ENCODE results near the gene SUPT4H1. TPM values are rescaled to one million over a fixed set of nuclear protein-coding genes. Genes with fewer than 3 reads are reported as not detected.
"Not testable (repeated sequence)": the region's sequence is repeated elsewhere in the genome, so short reads cannot be mapped to it uniquely, and the experiment has no call there.

SUPT4H1 gene
- total RNA-seq, 1 experiment from 2014 or later = 53.8 TPM

DNA sequence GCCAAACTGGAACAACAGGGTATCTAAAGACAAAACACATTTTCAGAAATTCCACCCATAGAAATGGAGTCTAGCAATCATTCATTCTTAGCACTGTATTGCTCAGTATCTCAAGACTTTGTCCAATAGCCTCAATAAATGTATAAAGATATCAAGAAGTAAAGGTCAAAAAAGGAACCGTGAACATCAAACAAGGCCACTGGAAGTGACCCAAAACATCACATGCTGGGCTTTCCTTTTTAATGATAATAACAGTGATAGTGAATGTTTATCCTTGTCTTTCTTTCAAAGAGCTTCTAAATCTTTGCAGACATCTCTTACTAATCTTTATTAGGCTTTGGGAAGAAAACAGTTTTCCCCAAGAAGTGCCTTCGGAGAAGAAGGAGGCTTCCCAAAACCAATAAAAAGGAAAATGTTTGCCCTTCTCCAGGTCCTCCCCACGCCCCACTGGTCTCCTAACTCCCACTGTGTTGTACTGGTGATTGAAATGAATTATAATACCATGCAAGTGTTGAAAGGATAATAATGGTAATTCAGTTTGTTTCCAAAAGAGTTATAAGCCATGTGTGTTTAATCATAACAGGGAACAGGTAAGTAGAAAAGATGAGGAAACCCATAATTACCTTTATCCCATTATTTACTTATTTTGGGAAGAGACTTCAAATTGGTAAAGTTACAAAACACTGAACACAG lies 46.7 kb upstream of the SUPT4H1 start:
- ChIA-PET CTCF (no interaction called here), POLR2A (interaction anchor here (0.7 kb wide), 1 partner anchor 64 kb away, joined by 5 read pairs; no protein-coding TSS in a partner anchor)
- no peak for ATAC-seq
- no peaks in the 10 kb centered on the region for H3K9me3 ChIP-seq (ENCODE audit: control insufficient read depth, insufficient read depth, low read depth, low read length)
- no peak overlapping the region for H3K4me3 ChIP-seq (ENCODE audit: low read depth in 2 of 2, low read length in 2 of 2)
- H3K27me3 ChIP-seq (ENCODE audit: control insufficient read depth, insufficient read depth, low read length) = no peaks in the 10 kb centered on the region
- no peak for DNase-seq (ENCODE audit: low read depth, low spot score)
- no TSS peak for BruUV-seq (replicated peaks)
- in situ Hi-C loops (cut with HindIII; ENCODE audit: low pct_unique_long_range_greater_than_20kb, low sequenced_read_pairs) (no loop called here), intact Hi-C loops (cut with micrococcal nuclease; ENCODE audit: unreplicated experiment) (no loop called here)
- H3K36me3 ChIP-seq (ENCODE audit: control insufficient read depth, insufficient read depth, low read length) = no peaks in the 10 kb centered on the region
- TF ChIP-seq POLR2AphosphoS5 (IDR thresholded peaks at IDR 0.05; ENCODE audit: low read depth, low read length) (no peak), TCF7L2 (IDR thresholded peaks at IDR 0.05; ENCODE audit: low read depth, low read length) (no peak; the same call in 1 of the 2 replicates)
- TF ChIP-seq, protein P1, sequence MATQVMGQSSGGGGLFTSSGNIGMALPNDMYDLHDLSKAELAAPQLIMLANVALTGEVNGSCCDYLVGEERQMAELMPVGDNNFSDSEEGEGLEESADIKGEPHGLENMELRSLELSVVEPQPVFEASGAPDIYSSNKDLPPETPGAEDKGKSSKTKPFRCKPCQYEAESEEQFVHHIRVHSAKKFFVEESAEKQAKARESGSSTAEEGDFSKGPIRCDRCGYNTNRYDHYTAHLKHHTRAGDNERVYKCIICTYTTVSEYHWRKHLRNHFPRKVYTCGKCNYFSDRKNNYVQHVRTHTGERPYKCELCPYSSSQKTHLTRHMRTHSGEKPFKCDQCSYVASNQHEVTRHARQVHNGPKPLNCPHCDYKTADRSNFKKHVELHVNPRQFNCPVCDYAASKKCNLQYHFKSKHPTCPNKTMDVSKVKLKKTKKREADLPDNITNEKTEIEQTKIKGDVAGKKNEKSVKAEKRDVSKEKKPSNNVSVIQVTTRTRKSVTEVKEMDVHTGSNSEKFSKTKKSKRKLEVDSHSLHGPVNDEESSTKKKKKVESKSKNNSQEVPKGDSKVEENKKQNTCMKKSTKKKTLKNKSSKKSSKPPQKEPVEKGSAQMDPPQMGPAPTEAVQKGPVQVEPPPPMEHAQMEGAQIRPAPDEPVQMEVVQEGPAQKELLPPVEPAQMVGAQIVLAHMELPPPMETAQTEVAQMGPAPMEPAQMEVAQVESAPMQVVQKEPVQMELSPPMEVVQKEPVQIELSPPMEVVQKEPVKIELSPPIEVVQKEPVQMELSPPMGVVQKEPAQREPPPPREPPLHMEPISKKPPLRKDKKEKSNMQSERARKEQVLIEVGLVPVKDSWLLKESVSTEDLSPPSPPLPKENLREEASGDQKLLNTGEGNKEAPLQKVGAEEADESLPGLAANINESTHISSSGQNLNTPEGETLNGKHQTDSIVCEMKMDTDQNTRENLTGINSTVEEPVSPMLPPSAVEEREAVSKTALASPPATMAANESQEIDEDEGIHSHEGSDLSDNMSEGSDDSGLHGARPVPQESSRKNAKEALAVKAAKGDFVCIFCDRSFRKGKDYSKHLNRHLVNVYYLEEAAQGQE (IDR thresholded peaks at IDR 0.05; ENCODE audit: insufficient read depth in 1 of 2, low read depth in 2 of 2, low read length in 1 of 2) = no peak
- TF ChIP-seq, protein P2, sequence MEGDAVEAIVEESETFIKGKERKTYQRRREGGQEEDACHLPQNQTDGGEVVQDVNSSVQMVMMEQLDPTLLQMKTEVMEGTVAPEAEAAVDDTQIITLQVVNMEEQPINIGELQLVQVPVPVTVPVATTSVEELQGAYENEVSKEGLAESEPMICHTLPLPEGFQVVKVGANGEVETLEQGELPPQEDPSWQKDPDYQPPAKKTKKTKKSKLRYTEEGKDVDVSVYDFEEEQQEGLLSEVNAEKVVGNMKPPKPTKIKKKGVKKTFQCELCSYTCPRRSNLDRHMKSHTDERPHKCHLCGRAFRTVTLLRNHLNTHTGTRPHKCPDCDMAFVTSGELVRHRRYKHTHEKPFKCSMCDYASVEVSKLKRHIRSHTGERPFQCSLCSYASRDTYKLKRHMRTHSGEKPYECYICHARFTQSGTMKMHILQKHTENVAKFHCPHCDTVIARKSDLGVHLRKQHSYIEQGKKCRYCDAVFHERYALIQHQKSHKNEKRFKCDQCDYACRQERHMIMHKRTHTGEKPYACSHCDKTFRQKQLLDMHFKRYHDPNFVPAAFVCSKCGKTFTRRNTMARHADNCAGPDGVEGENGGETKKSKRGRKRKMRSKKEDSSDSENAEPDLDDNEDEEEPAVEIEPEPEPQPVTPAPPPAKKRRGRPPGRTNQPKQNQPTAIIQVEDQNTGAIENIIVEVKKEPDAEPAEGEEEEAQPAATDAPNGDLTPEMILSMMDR (IDR thresholded peaks at IDR 0.05) = no peak
- no peaks in the 10 kb centered on the region; the same call in 1 of the 2 replicates for H3K4me1 ChIP-seq (ENCODE audit: control insufficient read depth, insufficient read depth, low read length)
- no peak overlapping the region for H3K27ac ChIP-seq (ENCODE audit: low read length)

DNA sequence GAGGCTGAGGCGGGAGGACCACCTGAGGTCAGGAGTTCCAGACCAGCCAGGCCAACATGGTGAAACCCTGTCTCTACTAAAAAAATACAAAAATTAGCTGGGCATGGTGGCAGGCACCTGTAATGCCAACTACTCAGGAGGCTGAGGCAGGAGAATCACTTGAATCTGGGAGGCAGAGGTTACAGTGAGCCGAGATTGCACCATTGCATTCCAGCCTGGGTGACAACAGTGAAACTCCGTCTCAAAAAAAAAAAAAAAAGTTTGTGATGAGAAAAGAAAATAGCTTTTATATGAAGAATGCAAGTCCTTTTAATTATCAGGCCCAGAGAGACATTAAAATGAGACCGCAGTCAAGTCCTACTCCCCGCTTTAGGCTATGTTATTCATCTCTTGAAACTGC lies 45.4 kb upstream of the SUPT4H1 start:
- BruUV-seq (replicated peaks); ATAC-seq; intact Hi-C loops (cut with micrococcal nuclease; ENCODE audit: unreplicated experiment); H3K27ac ChIP-seq (ENCODE audit: low read length); H3K9me3 ChIP-seq (ENCODE audit: control insufficient read depth, insufficient read depth, low read depth, low read length); H3K36me3 ChIP-seq (ENCODE audit: control insufficient read depth, insufficient read depth, low read length); H3K4me1 ChIP-seq (ENCODE audit: control insufficient read depth, insufficient read depth, low read length); DNase-seq (ENCODE audit: low read depth, low spot score); H3K4me3 ChIP-seq (ENCODE audit: low read depth in 2 of 2, low read length in 2 of 2); in situ Hi-C loops (cut with HindIII; ENCODE audit: low pct_unique_long_range_greater_than_20kb, low sequenced_read_pairs); H3K27me3 ChIP-seq (ENCODE audit: control insufficient read depth, insufficient read depth, low read length); CTCF ChIA-PET: not testable (repeated sequence)
- POLR2A ChIA-PET = interaction anchor here (0.7 kb wide), 1 partner anchor 58 kb away, joined by 5 read pairs; no protein-coding TSS in a partner anchor

DNA sequence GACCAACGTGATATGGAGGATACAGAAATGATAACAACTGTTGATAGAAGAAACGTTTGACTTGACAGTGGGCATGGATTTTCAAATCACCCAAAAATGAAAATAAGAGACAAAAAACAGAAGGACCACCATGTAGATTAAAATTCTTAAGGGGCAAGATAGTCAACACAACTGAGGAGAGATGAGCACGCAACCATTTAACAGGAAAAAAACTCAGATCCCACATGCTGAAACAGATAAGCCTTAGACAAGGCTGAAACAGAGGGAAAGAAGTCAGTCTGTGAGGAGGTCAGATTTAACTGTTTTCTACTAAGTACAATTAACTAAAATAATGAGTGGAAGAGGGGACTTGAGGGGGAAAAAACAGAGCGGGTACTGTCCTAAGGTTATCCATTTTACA lies 44.2 kb upstream of the SUPT4H1 start:
- ChIA-PET CTCF (no interaction called here), POLR2A (no interaction called here)
- H3K27ac ChIP-seq (ENCODE audit: low read length) = no peak overlapping the region
- DNase-seq (ENCODE audit: low read depth, low spot score) = no peak
- H3K36me3 ChIP-seq (ENCODE audit: control insufficient read depth, insufficient read depth, low read length) = no peaks in the 10 kb centered on the region
- H3K4me1 ChIP-seq (ENCODE audit: control insufficient read depth, insufficient read depth, low read length) = peaks cover 8% of the 10 kb centered on the region
- H3K9me3 ChIP-seq (ENCODE audit: control insufficient read depth, insufficient read depth, low read depth, low read length) = no peaks in the 10 kb centered on the region
- BruUV-seq (replicated peaks) = no TSS peak
- ATAC-seq = no peak
- no peak for TF ChIP-seq TCF7L2 (IDR thresholded peaks at IDR 0.05; ENCODE audit: low read depth, low read length)
- no peak for TF ChIP-seq POLR2AphosphoS5 (IDR thresholded peaks at IDR 0.05; ENCODE audit: low read depth, low read length)
- TF ChIP-seq, protein P2 (IDR thresholded peaks at IDR 0.05) = no peak
- TF ChIP-seq, protein P1 (IDR thresholded peaks at IDR 0.05; ENCODE audit: insufficient read depth in 1 of 2, low read depth in 2 of 2, low read length in 1 of 2) = no peak
- TF ChIP-seq SIN3A (IDR thresholded peaks at IDR 0.05; ENCODE audit: borderline replicate concordance, insufficient read depth, low read depth, low read length) = no peak
- in situ Hi-C loops (cut with HindIII; ENCODE audit: low pct_unique_long_range_greater_than_20kb, low sequenced_read_pairs) = no loop called here
- intact Hi-C loops (cut with micrococcal nuclease; ENCODE audit: unreplicated experiment) = no loop called here
- H3K4me3 ChIP-seq (ENCODE audit: low read depth in 2 of 2, low read length in 2 of 2) = no peak overlapping the region
- H3K27me3 ChIP-seq (ENCODE audit: control insufficient read depth, insufficient read depth, low read length) = no peaks in the 10 kb centered on the region

All from Panc1 (cell line).